OCI-LY1 (cell line): ENCODE data around the gene CACNA2D1.

Source experiments
- H2AFZ ChIP-seq: fragments of 200-600 bp; sonication (generic), shearing (Covaris generic); 2 replicates; pipeline ENCODE4 v1.6.0; 2014; ENCODE audit warnings: antibody characterized with exemption, mild to moderate bottlenecking, low read length
- H3F3A ChIP-seq: fragments of 200-600 bp; sonication (generic), shearing (Covaris generic); 2 replicates; pipeline ENCODE4 v1.6.0; 2014; ENCODE audit warnings: mild to moderate bottlenecking, antibody characterized with exemption, low read length, moderate library complexity; ENCODE audit not compliant: insufficient read depth
- H3K27ac ChIP-seq: fragments of 200-600 bp; sonication (generic); 2 replicates; pipeline ENCODE4 v1.5.1; 2014; ENCODE audit warnings: low read length, mixed run types, mild to moderate bottlenecking, low read depth; ENCODE audit not compliant: poor library complexity, severe bottlenecking
- H3K27me3 ChIP-seq: fragments of 200-600 bp; sonication (generic); 2 replicates; pipeline ENCODE4 v1.6.0; 2014; ENCODE audit warnings: antibody characterized with exemption, mild to moderate bottlenecking, low read length, moderate library complexity; ENCODE audit not compliant: insufficient read depth
- H3K36me3 ChIP-seq: fragments of 200-600 bp; sonication (generic); 2 replicates; pipeline ENCODE4 v1.6.1; 2014; ENCODE audit warnings: mild to moderate bottlenecking, antibody characterized with exemption, low read length, moderate library complexity, mixed read lengths; ENCODE audit not compliant: insufficient read depth
- H3K4me1 ChIP-seq: fragments of 200-600 bp; sonication (generic); 2 replicates; pipeline ENCODE4 v1.5.1; 2014; ENCODE audit warnings: mild to moderate bottlenecking, low read length, moderate library complexity; ENCODE audit not compliant: insufficient read depth, severe bottlenecking
- H3K4me2 ChIP-seq: fragments of 200-600 bp; sonication (generic), shearing (Covaris generic); 2 replicates; pipeline ENCODE4 v1.6.1; 2014; ENCODE audit warnings: low read length
- H3K4me3 ChIP-seq: fragments of 200-600 bp; sonication (generic); 2 replicates; pipeline ENCODE4 v1.5.1; 2014; ENCODE audit warnings: low read length, low read depth, mild to moderate bottlenecking, mixed read lengths; ENCODE audit not compliant: poor library complexity, severe bottlenecking
- H3K79me2 ChIP-seq: fragments of 200-600 bp; shearing (Covaris generic); 2 replicates; pipeline ENCODE4 v1.6.1; 2016; ENCODE audit warnings: mixed run types, low read length, mixed read lengths; ENCODE audit not compliant: insufficient read depth
- H3K9ac ChIP-seq: fragments of 200-600 bp; sonication (generic), shearing (Covaris generic); 2 replicates; pipeline ENCODE4 v1.6.1; 2014; ENCODE audit warnings: mild to moderate bottlenecking, low read length, mixed read lengths
- H3K9me2 ChIP-seq: fragments of 200-600 bp; sonication (generic), shearing (Covaris generic); 2 replicates; pipeline ENCODE4 v1.6.1; 2014; ENCODE audit warnings: low read depth, mild to moderate bottlenecking, low read length, mixed read lengths
- H3K9me3 ChIP-seq: fragments of 200-600 bp; shearing (Covaris generic); 2 replicates; pipeline ENCODE4 v1.6.1; 2014; ENCODE audit warnings: low read length, mixed read lengths
- H4K20me1 ChIP-seq: fragments of 200-600 bp; sonication (generic), shearing (Covaris generic); 2 replicates; pipeline ENCODE4 v1.6.0; 2016; ENCODE audit warnings: mild to moderate bottlenecking, low read length; ENCODE audit not compliant: insufficient read depth
- EZH2 ChIP-seq: fragments of 200-600 bp; sonication (generic), shearing (Covaris generic); IDR thresholded peaks from 2 replicates; pipeline ENCODE4 v1.8.0; 2017; ENCODE audit warnings: borderline replicate concordance, mixed run types, mild to moderate bottlenecking, antibody characterized with exemption, low read length, moderate library complexity, mixed read lengths
- TF ChIP-seq, protein P1 (sequence below): fragments of 200-600 bp; sonication (generic), shearing (Covaris generic); IDR thresholded peaks from 2 replicates; pipeline ENCODE4 v1.5.1; 2017; ENCODE audit warnings: mild to moderate bottlenecking, antibody characterized with exemption, low read length, moderate library complexity, mixed read lengths

The CACNA2D1 gene

DNA sequence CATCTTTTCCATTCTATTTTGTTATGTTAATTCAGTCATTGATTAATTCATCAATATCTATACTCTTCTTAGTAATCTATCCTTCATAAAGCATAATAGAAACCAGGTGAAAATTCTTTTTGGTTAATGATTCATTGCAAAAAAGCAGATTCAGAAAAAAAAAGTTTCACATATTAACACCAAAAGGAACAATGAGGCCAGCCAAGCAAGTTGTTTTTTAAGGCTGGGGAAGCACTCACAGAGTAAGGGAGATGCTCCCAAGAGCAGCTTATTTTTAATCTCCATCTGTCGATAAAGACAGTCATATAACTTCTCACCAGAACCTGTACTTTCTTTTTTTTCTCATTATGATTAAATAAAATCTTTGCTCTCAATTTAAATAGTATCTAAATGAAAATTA lies 95.8 kb downstream of the CACNA2D1 start:
- no peaks in the 10 kb centered on the region for H3K9me2 ChIP-seq
- no peak for TF ChIP-seq EZH2
- TF ChIP-seq, protein P1, sequence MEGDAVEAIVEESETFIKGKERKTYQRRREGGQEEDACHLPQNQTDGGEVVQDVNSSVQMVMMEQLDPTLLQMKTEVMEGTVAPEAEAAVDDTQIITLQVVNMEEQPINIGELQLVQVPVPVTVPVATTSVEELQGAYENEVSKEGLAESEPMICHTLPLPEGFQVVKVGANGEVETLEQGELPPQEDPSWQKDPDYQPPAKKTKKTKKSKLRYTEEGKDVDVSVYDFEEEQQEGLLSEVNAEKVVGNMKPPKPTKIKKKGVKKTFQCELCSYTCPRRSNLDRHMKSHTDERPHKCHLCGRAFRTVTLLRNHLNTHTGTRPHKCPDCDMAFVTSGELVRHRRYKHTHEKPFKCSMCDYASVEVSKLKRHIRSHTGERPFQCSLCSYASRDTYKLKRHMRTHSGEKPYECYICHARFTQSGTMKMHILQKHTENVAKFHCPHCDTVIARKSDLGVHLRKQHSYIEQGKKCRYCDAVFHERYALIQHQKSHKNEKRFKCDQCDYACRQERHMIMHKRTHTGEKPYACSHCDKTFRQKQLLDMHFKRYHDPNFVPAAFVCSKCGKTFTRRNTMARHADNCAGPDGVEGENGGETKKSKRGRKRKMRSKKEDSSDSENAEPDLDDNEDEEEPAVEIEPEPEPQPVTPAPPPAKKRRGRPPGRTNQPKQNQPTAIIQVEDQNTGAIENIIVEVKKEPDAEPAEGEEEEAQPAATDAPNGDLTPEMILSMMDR, result no peak

DNA sequence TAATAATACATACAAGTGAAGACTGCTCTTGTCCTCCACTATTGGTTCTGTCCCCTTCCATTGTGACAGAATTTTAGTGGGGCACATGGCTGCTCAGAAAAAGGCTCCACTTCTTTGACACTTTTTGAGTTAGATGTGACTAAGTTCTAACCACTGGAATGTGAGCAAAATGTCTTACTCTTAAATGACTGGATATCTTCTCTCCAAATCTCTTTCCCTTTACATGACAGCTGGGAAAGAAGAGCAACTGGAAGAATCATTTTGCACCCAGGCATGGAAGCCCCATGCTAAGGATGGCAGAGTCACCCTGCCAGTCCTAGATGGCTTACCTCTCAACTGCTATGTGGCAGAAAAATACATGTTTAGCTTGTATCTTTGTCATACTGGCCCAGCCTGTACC lies 97.7 kb downstream of the CACNA2D1 start:
- Histone ChIP-seq H3K4me3 (no peak overlapping the region), H3K9ac (no peak overlapping the region), H3K36me3 (no peaks in the 10 kb centered on the region), H3F3A (no peaks in the 10 kb centered on the region), H3K79me2 (no peaks in the 10 kb centered on the region), H3K9me2 (no peaks in the 10 kb centered on the region), H3K27ac (no peak overlapping the region), H3K4me1 (no peaks in the 10 kb centered on the region), H4K20me1 (no peaks in the 10 kb centered on the region), H2AFZ (no peak overlapping the region), H3K4me2 (no peak overlapping the region), H3K9me3 (no peaks in the 10 kb centered on the region), H3K27me3 (no peaks in the 10 kb centered on the region)
- TF ChIP-seq, protein P1, result no peak
- TF ChIP-seq EZH2, result no peak

More for the DNA sequence above, 95.8 kb downstream of the CACNA2D1 start:
- Histone ChIP-seq H4K20me1 (no peaks in the 10 kb centered on the region), H3K4me2 (no peak overlapping the region), H3K4me1 (no peaks in the 10 kb centered on the region), H3K4me3 (no peak overlapping the region), H3K9me3 (no peaks in the 10 kb centered on the region), H3K9ac (no peak overlapping the region), H3K79me2 (no peaks in the 10 kb centered on the region), H3K27ac (no peak overlapping the region), H2AFZ (no peak overlapping the region), H3F3A (no peaks in the 10 kb centered on the region), H3K36me3 (no peaks in the 10 kb centered on the region), H3K27me3 (no peaks in the 10 kb centered on the region)

DNA sequence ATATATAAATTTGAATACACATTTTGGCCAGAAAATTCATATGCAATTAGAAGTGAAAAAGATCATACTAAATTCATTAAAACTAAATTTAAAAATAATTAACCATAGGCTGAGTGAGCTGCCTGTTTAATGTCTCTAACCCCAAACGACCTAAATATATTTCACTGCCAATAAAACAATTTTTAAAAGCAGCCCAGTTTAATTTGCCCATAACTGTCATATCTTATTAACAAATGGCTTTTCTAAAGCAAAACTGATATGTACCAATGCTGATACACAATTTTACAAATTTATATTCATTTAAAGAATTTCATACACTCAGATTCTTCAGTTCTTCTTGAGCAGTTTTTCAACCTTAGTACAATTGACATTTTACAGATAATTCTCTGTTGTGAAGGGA lies 99.9 kb downstream of the CACNA2D1 start:
- Histone ChIP-seq H3K9me2 (no peaks in the 10 kb centered on the region), H2AFZ (no peak overlapping the region), H3K27ac (no peak overlapping the region), H3K27me3 (no peaks in the 10 kb centered on the region), H3K9ac (no peak overlapping the region), H3K79me2 (no peaks in the 10 kb centered on the region), H3F3A (no peaks in the 10 kb centered on the region), H3K36me3 (no peaks in the 10 kb centered on the region), H3K4me2 (no peak overlapping the region), H4K20me1 (no peaks in the 10 kb centered on the region), H3K9me3 (no peaks in the 10 kb centered on the region), H3K4me1 (no peaks in the 10 kb centered on the region), H3K4me3 (no peak overlapping the region)
- TF ChIP-seq, protein P1, result no peak
- no peak for TF ChIP-seq EZH2
